ENCODE measurements around the gene NAP1L4.

DNA sequence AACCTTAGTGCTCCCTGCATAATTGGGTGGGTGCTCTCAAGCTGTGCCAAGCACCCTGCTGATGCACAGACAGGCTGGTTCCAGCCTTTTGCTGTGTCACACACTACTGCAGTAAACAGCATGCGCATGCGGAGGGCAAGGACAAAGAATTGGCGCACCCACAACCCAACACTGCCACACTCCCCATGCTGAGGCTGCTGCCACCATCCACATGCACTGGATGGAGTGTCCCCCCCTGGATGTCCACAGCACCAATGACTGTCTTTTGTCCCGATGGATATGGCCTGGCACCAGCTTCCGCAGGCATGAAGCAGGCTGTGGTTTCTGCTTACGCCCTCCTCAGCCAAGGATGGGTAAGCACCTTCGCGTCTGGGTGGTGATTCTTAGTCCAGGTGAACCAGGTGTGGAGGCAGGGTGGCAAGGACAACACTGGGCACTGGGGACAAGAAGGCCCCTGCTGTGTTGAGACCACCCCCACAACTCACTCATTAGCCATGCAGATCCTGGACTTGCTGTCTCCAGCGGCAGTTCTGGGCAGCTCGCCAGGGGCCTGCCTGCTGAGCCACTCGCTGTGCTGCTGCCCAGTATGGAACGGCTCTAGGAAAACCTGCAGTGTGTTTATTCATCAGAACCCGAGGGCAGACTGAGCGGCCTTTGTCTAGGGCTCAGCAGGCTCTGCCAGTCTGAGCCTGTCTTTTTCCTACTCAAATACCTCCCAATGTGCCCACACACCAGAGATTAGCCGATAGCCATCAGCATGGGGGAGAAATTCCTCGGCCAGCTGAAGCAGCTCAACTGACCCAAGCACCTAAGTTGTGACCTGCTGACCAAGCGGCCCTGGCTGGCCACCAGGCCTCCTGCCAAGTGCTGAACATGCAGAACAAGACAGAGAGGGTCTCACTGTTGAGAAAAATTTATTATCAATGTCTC, 8.2 kb upstream of the NAP1L4 start:
- TF ChIP-seq FOXM1 (IDR thresholded peaks at IDR 0.05; ENCODE audit: low read depth) (no peak), RAD21 (IDR thresholded peaks at IDR 0.05; ENCODE audit: low read length) (0 out of 2 replicates have a peak, but pooled peaks have one; percentile 12), JUND (IDR thresholded peaks at IDR 0.05) (no peak)

All from SK-N-SH (cell line).